Measurements from ENCODE around the gene PHACTR3.
A peak's percentile ranks its signal among the peaks of the same experiment; 100 is the strongest.

PHACTR3 gene

GRCh38 chr20:59703046-59703445 lies 98.7 kb downstream of the PHACTR3 start:
- DNase-seq, result no peak

- no peak for DNase-seq
Measured at GRCh38 chr20:59705651-59706399, 101.5 kb downstream of the PHACTR3 start.

GRCh38 chr20:59706400-59706693 lies 102.0 kb downstream of the PHACTR3 start:
- no peak for DNase-seq

GRCh38 chr20:59708326-59708725 lies 104.0 kb downstream of the PHACTR3 start:
- DNase-seq, result no peak

- no peak for DNase-seq
Measured at GRCh38 chr20:59709636-59710035, 105.3 kb downstream of the PHACTR3 start.

- DNase-seq, result no peak
Measured at GRCh38 chr20:59718071-59718470, 113.7 kb downstream of the PHACTR3 start.

- no peak for DNase-seq
Measured at GRCh38 chr20:59718751-59719150, 114.4 kb downstream of the PHACTR3 start.

- DNase-seq, result no peak
Measured at GRCh38 chr20:59720013-59720412, 115.7 kb downstream of the PHACTR3 start.

- DNase-seq, result no peak
Measured at GRCh38 chr20:59721386-59721785, 117.0 kb downstream of the PHACTR3 start.

- no peak for DNase-seq
Measured at GRCh38 chr20:59723108-59723500, 118.8 kb downstream of the PHACTR3 start.

- no peak for DNase-seq
Measured at GRCh38 chr20:59723607-59724456, 119.5 kb downstream of the PHACTR3 start.

GRCh38 chr20:59724457-59725366 lies 120.4 kb downstream of the PHACTR3 start:
- DNase-seq, result no peak

GRCh38 chr20:59725476-59726280 lies 121.3 kb downstream of the PHACTR3 start:
- no peak for DNase-seq

- no peak for DNase-seq
Measured at GRCh38 chr20:59726281-59726595, 121.9 kb downstream of the PHACTR3 start.

GRCh38 chr20:59728722-59729430 lies 124.5 kb downstream of the PHACTR3 start:
- no peak for DNase-seq

GRCh38 chr20:59729506-59729905 lies 125.2 kb downstream of the PHACTR3 start:
- peak in 1 of 2 experiments; percentile 12 for DNase-seq

GRCh38 chr20:59730722-59731121 lies 126.4 kb downstream of the PHACTR3 start:
- no peak for DNase-seq

- DNase-seq, result no peak
Measured at GRCh38 chr20:59731376-59731775, 127.0 kb downstream of the PHACTR3 start.

- DNase-seq, result no peak
Measured at GRCh38 chr20:59733351-59733750, 129.0 kb downstream of the PHACTR3 start.

GRCh38 chr20:59735486-59735885 lies 131.1 kb downstream of the PHACTR3 start:
- DNase-seq, result no peak

GRCh38 chr20:59735917-59736316 lies 131.6 kb downstream of the PHACTR3 start:
- peak; percentile 20 to 28 for DNase-seq

GRCh38 chr20:59736366-59736765 lies 132.0 kb downstream of the PHACTR3 start:
- DNase-seq, result no peak
